Panc1 (cell line): ENCODE results near the gene CACNA1E. TPM values are rescaled to one million over a fixed set of nuclear protein-coding genes. Genes with fewer than 3 reads are reported as not detected.

Experiments
- ATAC-seq: fragments of 200-7000 bp; cut with Tn5 transposase; 2 replicates; pipeline ENCODE4 v1.9.1; 2020; ENCODE audit warnings: mild to moderate bottlenecking, moderate library complexity
- BruUV-seq: library from RNA; stranded (reverse); fragments of 400-500 nt; replicated peaks from 2 replicates; lab custom pipeline; 2021; lab: Mats Ljungman, UMichigan
- CTCF ChIA-PET: fragments of 300-600 bp; sonication (Branson Sonifier 250); formaldehyde crosslinking; loops from one replicate; lab custom pipeline; 2022; ENCODE audit warnings: antibody characterized with exemption; lab: Charles Lee
- POLR2A ChIA-PET: fragments of 300-600 bp; sonication (Branson Sonifier 250); formaldehyde crosslinking; loops from one replicate; lab custom pipeline; 2022; ENCODE audit warnings: antibody characterized with exemption; lab: Charles Lee
- DNase-seq: peaks from one replicate; pipeline ENCODE4 v3.0.0-alpha.2; 2010; ENCODE audit warnings: low read depth, low spot score
- H3K27ac ChIP-seq: 2 replicates; pipeline ENCODE4 v1.5.1; 2011; ENCODE audit warnings: mild to moderate bottlenecking, low read length, inconsistent platforms
- H3K27me3 ChIP-seq: fragments of 200-500 bp; sonication (Bioruptor generic); 2 replicates; pipeline ENCODE4 v1.6.0; 2014; ENCODE audit warnings: low read length, inconsistent platforms; ENCODE audit not compliant: control insufficient read depth, insufficient read depth
- H3K36me3 ChIP-seq: fragments of 200-500 bp; sonication (Bioruptor generic); 2 replicates; pipeline ENCODE4 v1.5.1; 2014; ENCODE audit warnings: inconsistent platforms, mild to moderate bottlenecking, low read length, moderate library complexity; ENCODE audit not compliant: control insufficient read depth, insufficient read depth
- H3K4me1 ChIP-seq: 2 replicates; pipeline ENCODE4 v1.5.1; 2011; ENCODE audit warnings: inconsistent platforms, mild to moderate bottlenecking, low read length, moderate library complexity; ENCODE audit not compliant: control insufficient read depth, insufficient read depth
- H3K4me3 ChIP-seq, 2 experiments: 2 replicates each; pipeline ENCODE4 v1.5.1; 2011 to 2012; ENCODE audit warnings: low read depth in 2 of 2, low read length in 2 of 2, mild to moderate bottlenecking in 2 of 2, inconsistent platforms in 1 of 2, moderate library complexity in 1 of 2
- H3K9me3 ChIP-seq: fragments of 200-500 bp; sonication (Bioruptor generic); 2 replicates; pipeline ENCODE4 v1.5.1; 2014; ENCODE audit warnings: low read depth, mild to moderate bottlenecking, inconsistent platforms, low read length, moderate library complexity; ENCODE audit not compliant: control insufficient read depth, insufficient read depth
- POLR2AphosphoS5 ChIP-seq: IDR thresholded peaks from 2 replicates; pipeline ENCODE4 v1.6.1; 2012; ENCODE audit warnings: mild to moderate bottlenecking, low read depth, low read length, moderate library complexity
- SIN3A ChIP-seq: IDR thresholded peaks from 2 replicates; pipeline ENCODE4 v1.6.1; 2012; ENCODE audit warnings: low read depth, mild to moderate bottlenecking, low read length, moderate library complexity, borderline replicate concordance; ENCODE audit not compliant: insufficient read depth
- TCF7L2 ChIP-seq: IDR thresholded peaks from 2 replicates; pipeline ENCODE4 v1.6.1; 2011; ENCODE audit warnings: mild to moderate bottlenecking, low read depth, low read length, inconsistent platforms
- in situ Hi-C: cut with HindIII; loops from 2 replicates; pipeline ENCODE4 v1.10.0; 2016; ENCODE audit warnings: low sequenced_read_pairs, low pct_unique_long_range_greater_than_20kb
- intact Hi-C: fragments of 100-400 bp; cut with micrococcal nuclease; formaldehyde crosslinking; loops from one replicate; pipeline ENCODE4 v1.10.0; 2022; ENCODE audit not compliant: unreplicated experiment
- total RNA-seq: library from RNA; stranded (reverse); gene quantifications from one replicate; pipeline ENCODE4 v1.2.1, GENCODE V29; 2021; ENCODE audit not compliant: unreplicated experiment
- TF ChIP-seq, protein P1 (sequence below), 2 experiments: IDR thresholded peaks; 2 replicates each; pipeline ENCODE4 v1.6.1; 2011 to 2012; ENCODE audit warnings: low read depth in 2 of 2, control low read depth in 1 of 2, low read length in 1 of 2, mild to moderate bottlenecking in 1 of 2, moderate library complexity in 1 of 2; ENCODE audit not compliant: insufficient read depth in 1 of 2
- TF ChIP-seq, protein P2 (sequence below): fragments of 450-650 bp; IDR thresholded peaks from 2 replicates; pipeline ENCODE4 v1.5.1; 2017; ENCODE audit warnings: mild to moderate bottlenecking

CACNA1E gene
- total RNA-seq, 1 experiment from 2014 or later: not detected

DNA sequence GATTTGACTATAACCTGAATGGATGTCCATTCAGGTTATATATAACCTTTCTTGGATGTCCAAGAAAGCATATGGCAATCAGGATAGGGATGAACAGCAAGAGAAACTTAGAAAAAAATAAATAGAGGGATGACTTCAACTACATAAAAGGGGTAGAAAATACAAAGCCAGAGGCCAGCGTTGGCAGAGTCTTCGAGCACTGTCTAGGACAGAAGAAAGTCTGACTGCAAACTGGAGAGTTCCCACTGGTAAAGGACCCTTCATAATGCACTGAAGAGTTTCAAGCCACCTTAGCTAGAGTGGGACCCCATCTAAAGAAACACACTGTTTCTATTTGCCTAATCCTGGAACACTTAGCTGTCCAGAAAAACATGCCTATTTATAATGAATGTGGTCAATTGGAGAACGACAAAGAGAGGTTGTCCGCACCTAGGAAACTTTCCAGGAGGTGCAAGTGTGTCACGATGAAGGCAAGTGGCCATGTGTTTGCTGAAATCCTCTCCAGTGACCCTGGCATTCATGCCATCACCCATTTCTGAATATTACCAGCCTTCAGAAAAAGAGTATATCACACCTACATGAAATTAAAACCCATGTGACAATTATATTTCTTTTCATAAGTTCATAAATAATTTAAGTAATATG is 362.8 kb downstream of the CACNA1E start:
- CTCF ChIA-PET: interaction anchor here (0.5 kb wide), 1 partner anchor 475 kb away, joined by 4 read pairs; no protein-coding TSS in a partner anchor
- Histone ChIP-seq H3K9me3 (no peaks in the 10 kb centered on the region), H3K36me3 (no peaks in the 10 kb centered on the region), H3K27me3 (no peaks in the 10 kb centered on the region), H3K27ac (no peak overlapping the region), H3K4me1 (no peaks in the 10 kb centered on the region), H3K4me3 (no peak overlapping the region)
- intact Hi-C loops (no loop called here), in situ Hi-C loops (no loop called here)
- no peak for DNase-seq
- POLR2A ChIA-PET: no interaction called here
- no peak for TF ChIP-seq TCF7L2
- TF ChIP-seq SIN3A: no peak
- TF ChIP-seq, protein P1, sequence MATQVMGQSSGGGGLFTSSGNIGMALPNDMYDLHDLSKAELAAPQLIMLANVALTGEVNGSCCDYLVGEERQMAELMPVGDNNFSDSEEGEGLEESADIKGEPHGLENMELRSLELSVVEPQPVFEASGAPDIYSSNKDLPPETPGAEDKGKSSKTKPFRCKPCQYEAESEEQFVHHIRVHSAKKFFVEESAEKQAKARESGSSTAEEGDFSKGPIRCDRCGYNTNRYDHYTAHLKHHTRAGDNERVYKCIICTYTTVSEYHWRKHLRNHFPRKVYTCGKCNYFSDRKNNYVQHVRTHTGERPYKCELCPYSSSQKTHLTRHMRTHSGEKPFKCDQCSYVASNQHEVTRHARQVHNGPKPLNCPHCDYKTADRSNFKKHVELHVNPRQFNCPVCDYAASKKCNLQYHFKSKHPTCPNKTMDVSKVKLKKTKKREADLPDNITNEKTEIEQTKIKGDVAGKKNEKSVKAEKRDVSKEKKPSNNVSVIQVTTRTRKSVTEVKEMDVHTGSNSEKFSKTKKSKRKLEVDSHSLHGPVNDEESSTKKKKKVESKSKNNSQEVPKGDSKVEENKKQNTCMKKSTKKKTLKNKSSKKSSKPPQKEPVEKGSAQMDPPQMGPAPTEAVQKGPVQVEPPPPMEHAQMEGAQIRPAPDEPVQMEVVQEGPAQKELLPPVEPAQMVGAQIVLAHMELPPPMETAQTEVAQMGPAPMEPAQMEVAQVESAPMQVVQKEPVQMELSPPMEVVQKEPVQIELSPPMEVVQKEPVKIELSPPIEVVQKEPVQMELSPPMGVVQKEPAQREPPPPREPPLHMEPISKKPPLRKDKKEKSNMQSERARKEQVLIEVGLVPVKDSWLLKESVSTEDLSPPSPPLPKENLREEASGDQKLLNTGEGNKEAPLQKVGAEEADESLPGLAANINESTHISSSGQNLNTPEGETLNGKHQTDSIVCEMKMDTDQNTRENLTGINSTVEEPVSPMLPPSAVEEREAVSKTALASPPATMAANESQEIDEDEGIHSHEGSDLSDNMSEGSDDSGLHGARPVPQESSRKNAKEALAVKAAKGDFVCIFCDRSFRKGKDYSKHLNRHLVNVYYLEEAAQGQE (IDR thresholded peaks at IDR 0.05; ENCODE audit: insufficient read depth in 1 of 2, low read depth in 2 of 2, low read length in 1 of 2): no peak
- BruUV-seq: no TSS peak
- no peak for ATAC-seq

DNA sequence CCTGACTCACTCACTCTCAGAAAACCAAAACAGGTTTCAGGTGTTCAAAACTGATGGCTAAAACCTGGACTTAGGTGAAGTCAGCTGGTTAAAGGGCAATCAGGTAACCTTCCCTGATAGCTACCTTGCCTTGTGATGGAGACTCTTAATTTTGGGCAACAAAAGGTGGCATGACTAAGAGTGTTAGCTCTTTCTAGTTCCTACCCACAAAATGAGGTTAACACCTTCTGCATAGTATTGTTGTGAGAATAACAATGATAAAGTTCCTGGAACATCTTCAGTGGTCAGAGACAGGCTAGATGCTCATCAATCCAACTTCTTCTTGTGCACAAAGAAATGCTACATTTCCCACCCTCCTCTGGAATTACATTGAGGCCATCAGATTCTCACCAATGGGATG is 363.4 kb downstream of the CACNA1E start:
- Histone ChIP-seq H3K36me3 (no peaks in the 10 kb centered on the region), H3K4me1 (no peaks in the 10 kb centered on the region), H3K4me3 (no peak overlapping the region), H3K27me3 (no peaks in the 10 kb centered on the region), H3K27ac (no peak overlapping the region), H3K9me3 (no peaks in the 10 kb centered on the region)
- no peak for ATAC-seq
- in situ Hi-C loops: no loop called here
- CTCF ChIA-PET: interaction anchor here (0.5 kb wide), 1 partner anchor 475 kb away, joined by 4 read pairs; no protein-coding TSS in a partner anchor
- no peak for TF ChIP-seq SIN3A
- TF ChIP-seq, protein P2, sequence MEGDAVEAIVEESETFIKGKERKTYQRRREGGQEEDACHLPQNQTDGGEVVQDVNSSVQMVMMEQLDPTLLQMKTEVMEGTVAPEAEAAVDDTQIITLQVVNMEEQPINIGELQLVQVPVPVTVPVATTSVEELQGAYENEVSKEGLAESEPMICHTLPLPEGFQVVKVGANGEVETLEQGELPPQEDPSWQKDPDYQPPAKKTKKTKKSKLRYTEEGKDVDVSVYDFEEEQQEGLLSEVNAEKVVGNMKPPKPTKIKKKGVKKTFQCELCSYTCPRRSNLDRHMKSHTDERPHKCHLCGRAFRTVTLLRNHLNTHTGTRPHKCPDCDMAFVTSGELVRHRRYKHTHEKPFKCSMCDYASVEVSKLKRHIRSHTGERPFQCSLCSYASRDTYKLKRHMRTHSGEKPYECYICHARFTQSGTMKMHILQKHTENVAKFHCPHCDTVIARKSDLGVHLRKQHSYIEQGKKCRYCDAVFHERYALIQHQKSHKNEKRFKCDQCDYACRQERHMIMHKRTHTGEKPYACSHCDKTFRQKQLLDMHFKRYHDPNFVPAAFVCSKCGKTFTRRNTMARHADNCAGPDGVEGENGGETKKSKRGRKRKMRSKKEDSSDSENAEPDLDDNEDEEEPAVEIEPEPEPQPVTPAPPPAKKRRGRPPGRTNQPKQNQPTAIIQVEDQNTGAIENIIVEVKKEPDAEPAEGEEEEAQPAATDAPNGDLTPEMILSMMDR: no peak
- no peak for TF ChIP-seq TCF7L2
- TF ChIP-seq, protein P1 (IDR thresholded peaks at IDR 0.05; ENCODE audit: insufficient read depth in 1 of 2, low read depth in 2 of 2, low read length in 1 of 2): no peak
- no peak for TF ChIP-seq POLR2AphosphoS5
- BruUV-seq: no TSS peak
- no peak for DNase-seq
- intact Hi-C loops: no loop called here
- POLR2A ChIA-PET: no interaction called here
